Liver (tissue), 3 donors: ENCODE results near the gene CMC1.

ENCODE experiments used
- CTCF ChIP-seq: fragments of 150-350 bp; IDR thresholded peaks from 2 replicates; pipeline ENCODE4 v1.5.1; 2017; ENCODE audit warnings: improper control_type of control experiment, low read depth, low read length; ENCODE audit not compliant: missing input control
- EGR1 ChIP-seq, 2 donors: IDR thresholded peaks; 2 replicates each; pipeline ENCODE4 v1.6.1; 2016 to 2018; ENCODE audit warnings: antibody characterized with exemption in 2 of 2, low read depth in 2 of 2
- FOXA1 ChIP-seq: IDR thresholded peaks from 2 replicates; pipeline ENCODE4 v1.6.1; 2016; ENCODE audit warnings: antibody characterized with exemption
- GABPA ChIP-seq, 2 donors: IDR thresholded peaks in 1 of 2; conservative IDR thresholded peaks in 1 of 2; 2 replicates each; pipeline ENCODE4 v1.6.1; 2016; ENCODE audit warnings: antibody characterized with exemption in 2 of 2, mild to moderate bottlenecking in 1 of 2, moderate library complexity in 1 of 2
- JUND ChIP-seq, 2 donors: IDR thresholded peaks; 2 replicates each; pipeline ENCODE4 v1.6.1; 2016; ENCODE audit warnings: antibody characterized with exemption in 2 of 2
- RAD21 ChIP-seq, 2 donors: IDR thresholded peaks; 2 replicates each; pipeline ENCODE4 v1.6.1; 2016; ENCODE audit warnings: antibody characterized with exemption in 2 of 2, mild to moderate bottlenecking in 2 of 2
- RXRA ChIP-seq, 2 donors: IDR thresholded peaks; 2 replicates each; pipeline ENCODE4 v1.6.1; 2017 to 2018; ENCODE audit warnings: antibody characterized with exemption in 2 of 2, mild to moderate bottlenecking in 1 of 2
- TAF1 ChIP-seq: conservative IDR thresholded peaks from 2 replicates; pipeline ENCODE4 v1.6.1; 2016; ENCODE audit warnings: antibody characterized with exemption, mild to moderate bottlenecking
- YY1 ChIP-seq: IDR thresholded peaks from 2 replicates; pipeline ENCODE4 v1.6.1; 2016; ENCODE audit warnings: antibody characterized with exemption, mild to moderate bottlenecking
- donor health status: healthy.
- donor health status: healthy.

GRCh38 chr3:28291577-28291976 is 50.2 kb downstream of the CMC1 start:
- no peak for TF ChIP-seq EGR1 (IDR thresholded peaks at IDR 0.05; ENCODE audit: low read depth in 2 of 2)
- TF ChIP-seq CTCF: no peak
- TF ChIP-seq JUND (IDR thresholded peaks at IDR 0.05): no peak
- no peak for TF ChIP-seq RXRA (IDR thresholded peaks at IDR 0.05)
- no peak for TF ChIP-seq GABPA (IDR thresholded peaks at IDR 0.05 in 1 of 2, conservative IDR thresholded peaks at IDR 0.05 in 1 of 2)
- no peak for TF ChIP-seq TAF1
- no peak for TF ChIP-seq RAD21 (IDR thresholded peaks at IDR 0.05)
- TF ChIP-seq FOXA1: no peak
- TF ChIP-seq YY1: no peak
